Rectal smooth muscle tissue (tissue), 1 donor: ENCODE data around the gene SLC30A7.
"Not testable (repeated sequence)": the region's sequence is repeated elsewhere in the genome, so short reads cannot be mapped to it uniquely, and the experiment has no call there.

ENCODE experiments used
- H3K27ac ChIP-seq: one replicate; pipeline ENCODE4 v1.7.0; 2013; ENCODE audit warnings: low read depth, low read length, inconsistent platforms
- H3K27me3 ChIP-seq: one replicate; pipeline ENCODE4 v1.7.0; 2013; ENCODE audit warnings: low read length; ENCODE audit not compliant: control insufficient read depth, insufficient read depth
- H3K36me3 ChIP-seq: one replicate; pipeline ENCODE4 v1.7.0; 2013; ENCODE audit warnings: low read length; ENCODE audit not compliant: control insufficient read depth, insufficient read depth
- H3K4me1 ChIP-seq: one replicate; pipeline ENCODE4 v1.7.0; 2013; ENCODE audit warnings: low read length; ENCODE audit not compliant: control insufficient read depth, insufficient read depth
- H3K4me3 ChIP-seq: one replicate; pipeline ENCODE4 v1.7.0; 2013; ENCODE audit warnings: low read length
- H3K9ac ChIP-seq: one replicate; pipeline ENCODE4 v1.7.0; 2013; ENCODE audit warnings: low read length

Gene SLC30A7

GRCh38 chr1:100869996-100870395 is 25.9 kb upstream of the SLC30A7 start:
- Histone ChIP-seq H3K27me3 (no peaks in the 10 kb centered on the region), H3K4me1 (no peaks in the 10 kb centered on the region), H3K36me3 (no peaks in the 10 kb centered on the region), H3K4me3 (no peak overlapping the region), H3K27ac (no peak overlapping the region), H3K9ac (no peak overlapping the region)

GRCh38 chr1:100874433-100874832 is 21.5 kb upstream of the SLC30A7 start:
- Histone ChIP-seq H3K4me1 (no peaks in the 10 kb centered on the region), H3K9ac (no peak overlapping the region), H3K27me3 (no peaks in the 10 kb centered on the region), H3K27ac (no peak overlapping the region), H3K36me3 (no peaks in the 10 kb centered on the region), H3K4me3 (no peak overlapping the region)

- Histone ChIP-seq H3K36me3 (no peaks in the 10 kb centered on the region), H3K27ac (no peak overlapping the region), H3K4me3 (no peak overlapping the region), H3K9ac (no peak overlapping the region), H3K4me1 (no peaks in the 10 kb centered on the region), H3K27me3 (no peaks in the 10 kb centered on the region)
These were observed 20.7 kb upstream of the SLC30A7 start for GRCh38 chr1:100875228-100875627.

GRCh38 chr1:100876291-100876690 is 19.6 kb upstream of the SLC30A7 start:
- Histone ChIP-seq H3K36me3 (no peaks in the 10 kb centered on the region), H3K4me3 (no peak overlapping the region), H3K27ac (no peak overlapping the region), H3K9ac (no peak overlapping the region), H3K4me1 (no peaks in the 10 kb centered on the region), H3K27me3 (no peaks in the 10 kb centered on the region)

GRCh38 chr1:100879422-100879821 is 16.5 kb upstream of the SLC30A7 start:
- no peak overlapping the region for H3K4me3 ChIP-seq
- H3K27me3 ChIP-seq: no peaks in the 10 kb centered on the region
- H3K9ac ChIP-seq: no peak overlapping the region
- H3K27ac ChIP-seq: no peak overlapping the region
- no peaks in the 10 kb centered on the region for H3K4me1 ChIP-seq
- no peaks in the 10 kb centered on the region for H3K36me3 ChIP-seq

- Histone ChIP-seq H3K27me3 (no peaks in the 10 kb centered on the region), H3K4me3 (no peak overlapping the region), H3K4me1 (no peaks in the 10 kb centered on the region), H3K27ac (no peak overlapping the region), H3K36me3 (no peaks in the 10 kb centered on the region), H3K9ac (no peak overlapping the region)
These were observed 14.2 kb upstream of the SLC30A7 start for GRCh38 chr1:100881687-100882086.

- Histone ChIP-seq H3K4me1 (no peaks in the 10 kb centered on the region), H3K27ac (no peak overlapping the region), H3K4me3 (no peak overlapping the region)
These were observed 13.2 kb upstream of the SLC30A7 start for GRCh38 chr1:100882698-100883097.

GRCh38 chr1:100883963-100884362 is 11.9 kb upstream of the SLC30A7 start:
- no peak overlapping the region for H3K9ac ChIP-seq
- H3K4me3 ChIP-seq: no peak overlapping the region
- no peaks in the 10 kb centered on the region for H3K27me3 ChIP-seq
- no peaks in the 10 kb centered on the region for H3K36me3 ChIP-seq
- H3K27ac ChIP-seq: no peak overlapping the region
- no peaks in the 10 kb centered on the region for H3K4me1 ChIP-seq

More at GRCh38 chr1:100882698-100883097, 13.2 kb upstream of the SLC30A7 start:
- no peak overlapping the region for H3K9ac ChIP-seq
- H3K27me3 ChIP-seq: no peaks in the 10 kb centered on the region
- H3K36me3 ChIP-seq: no peaks in the 10 kb centered on the region

GRCh38 chr1:100889007-100889406 is 6.9 kb upstream of the SLC30A7 start:
- H3K27me3 ChIP-seq, H3K9ac ChIP-seq, H3K27ac ChIP-seq, H3K4me3 ChIP-seq, H3K36me3 ChIP-seq, H3K4me1 ChIP-seq: not testable (repeated sequence)

GRCh38 chr1:100889869-100890482 is 5.9 kb upstream of the SLC30A7 start:
- not testable (repeated sequence) for H3K27me3 ChIP-seq, H3K27ac ChIP-seq, H3K36me3 ChIP-seq, H3K4me3 ChIP-seq, H3K4me1 ChIP-seq, H3K9ac ChIP-seq

GRCh38 chr1:100891380-100891779 is 4.5 kb upstream of the SLC30A7 start:
- H3K4me1 ChIP-seq: peaks cover 3% of the 10 kb centered on the region
- H3K9ac ChIP-seq: no peak overlapping the region
- H3K27ac ChIP-seq: no peak overlapping the region
- H3K4me3 ChIP-seq: no peak overlapping the region
- no peaks in the 10 kb centered on the region for H3K36me3 ChIP-seq
- no peaks in the 10 kb centered on the region for H3K27me3 ChIP-seq

GRCh38 chr1:100892554-100892953 is 3.3 kb upstream of the SLC30A7 start:
- Histone ChIP-seq H3K9ac (no peak overlapping the region), H3K4me1 (peaks cover 14% of the 10 kb centered on the region), H3K27ac (no peak overlapping the region), H3K4me3 (no peak overlapping the region), H3K27me3 (no peaks in the 10 kb centered on the region), H3K36me3 (no peaks in the 10 kb centered on the region)

- H3K4me1 ChIP-seq: peaks cover 14% of the 10 kb centered on the region
- no peaks in the 10 kb centered on the region for H3K36me3 ChIP-seq
- H3K9ac ChIP-seq: no peak overlapping the region
- H3K27me3 ChIP-seq: no peaks in the 10 kb centered on the region
- H3K27ac ChIP-seq: no peak overlapping the region
- H3K4me3 ChIP-seq: no peak overlapping the region
These were observed 2.2 kb upstream of the SLC30A7 start for GRCh38 chr1:100893718-100894117.
